IMR-90 (cell line): ENCODE results near the gene ZNF362. TPM values are rescaled to one million over a fixed set of nuclear protein-coding genes. Genes with fewer than 3 reads are reported as not detected.

Experiments
- ATAC-seq: fragments of 200-7000 bp; cut with Tn5 transposase; 2 replicates; pipeline ENCODE4 v1.9.1; 2020; ENCODE audit warnings: low read depth, mild to moderate bottlenecking, moderate library complexity
- BruUV-seq: library from RNA; stranded (reverse); fragments of 400-500 nt; replicated peaks from 2 replicates; lab custom pipeline; 2021; lab: Mats Ljungman, UMichigan
- CTCF ChIA-PET: fragments of 300-600 bp; formaldehyde crosslinking; extraction: SDS; loops from one replicate; lab custom pipeline; 2021; ENCODE audit warnings: antibody characterized with exemption; lab: Yijun Ruan, JAX
- POLR2A ChIA-PET: fragments of 300-600 bp; sonication (Branson Sonifier 250); formaldehyde crosslinking; loops from one replicate; lab custom pipeline; 2022; ENCODE audit warnings: antibody characterized with exemption; ENCODE audit not compliant: unreplicated experiment; lab: Charles Lee
- DNase-seq: peaks from one replicate; pipeline ENCODE4 v3.0.0; 2013
- H2AFZ ChIP-seq: replicated peaks from 2 replicates; pipeline ENCODE3; 2013; ENCODE audit warnings: low read length, mild to moderate bottlenecking; ENCODE audit not compliant: poor library complexity
- H2AK5ac ChIP-seq: 2 replicates; pipeline ENCODE4 v1.6.1; 2013; ENCODE audit warnings: low read depth, low read length, inconsistent platforms
- H2AK9ac ChIP-seq: replicated peaks from 2 replicates; pipeline ENCODE3; 2013; ENCODE audit warnings: mild to moderate bottlenecking, low read depth, low read length, moderate library complexity; ENCODE audit not compliant: poor library complexity
- H2BK120ac ChIP-seq: 2 replicates; pipeline ENCODE4 v1.6.1; 2013; ENCODE audit warnings: low read depth, low read length, inconsistent platforms
- H2BK15ac ChIP-seq: 3 replicates; pipeline ENCODE4 v1.6.1; 2013; ENCODE audit warnings: low read depth, low read length, inconsistent platforms
- H2BK20ac ChIP-seq: 2 replicates; pipeline ENCODE4 v1.6.1; 2013; ENCODE audit warnings: low read depth, mild to moderate bottlenecking, inconsistent platforms, low read length, moderate library complexity
- H2BK5ac ChIP-seq: 2 replicates; pipeline ENCODE4 v1.6.1; 2013; ENCODE audit warnings: mild to moderate bottlenecking, low read depth, low read length, inconsistent platforms; ENCODE audit not compliant: poor library complexity, severe bottlenecking
- H3K14ac ChIP-seq: replicated peaks from 2 replicates; pipeline ENCODE4 v1.6.1; 2013; ENCODE audit warnings: low read depth, low read length, inconsistent platforms
- H3K18ac ChIP-seq: 2 replicates; pipeline ENCODE4 v1.6.1; 2013; ENCODE audit warnings: low read depth, low read length, control low read depth
- H3K23ac ChIP-seq: 2 replicates; pipeline ENCODE4 v1.6.1; 2013; ENCODE audit warnings: low read depth, low read length, inconsistent platforms
- H3K27ac ChIP-seq: 2 replicates; pipeline ENCODE4 v1.5.1; 2013; ENCODE audit warnings: mild to moderate bottlenecking, control low read depth, low read length; ENCODE audit not compliant: insufficient read depth
- H3K27me3 ChIP-seq: 2 replicates; pipeline ENCODE4 v1.6.1; 2013; ENCODE audit warnings: low read length; ENCODE audit not compliant: control insufficient read depth, insufficient read depth
- H3K36me3 ChIP-seq: 2 replicates; pipeline ENCODE4 v1.6.1; 2013; ENCODE audit warnings: low read length, mixed read lengths; ENCODE audit not compliant: control insufficient read depth, insufficient read depth
- H3K4ac ChIP-seq: 2 replicates; pipeline ENCODE4 v1.6.1; 2013; ENCODE audit warnings: low read depth, low read length, inconsistent platforms
- H3K4me1 ChIP-seq: 2 replicates; pipeline ENCODE4 v1.6.1; 2013; ENCODE audit warnings: low read length, mixed read lengths; ENCODE audit not compliant: control insufficient read depth, insufficient read depth
- H3K4me2 ChIP-seq: 2 replicates; pipeline ENCODE4 v1.6.1; 2013; ENCODE audit warnings: low read depth, mild to moderate bottlenecking, control low read depth, low read length, moderate library complexity
- H3K4me3 ChIP-seq: 2 replicates; pipeline ENCODE4 v1.5.1; 2013; ENCODE audit warnings: low read depth, mild to moderate bottlenecking, control low read depth, low read length, moderate library complexity; ENCODE audit not compliant: insufficient read depth
- H3K56ac ChIP-seq: 2 replicates; pipeline ENCODE4 v1.6.1; 2013; ENCODE audit warnings: low read length, inconsistent platforms; ENCODE audit not compliant: insufficient read depth; ENCODE audit errors: extremely low read depth
- H3K79me1 ChIP-seq, 2 experiments: 2 replicates each; pipeline ENCODE4 v1.6.1; 2013; ENCODE audit warnings: low read length in 2 of 2, inconsistent platforms in 1 of 2, low read depth in 1 of 2
- H3K9ac ChIP-seq: 2 replicates; pipeline ENCODE4 v1.6.1; 2013; ENCODE audit warnings: low read depth, low read length, control low read depth
- H3K9me1 ChIP-seq: 2 replicates; pipeline ENCODE4 v1.6.1; 2013; ENCODE audit warnings: low read length, inconsistent platforms; ENCODE audit not compliant: insufficient read depth
- H3K9me3 ChIP-seq: 2 replicates; pipeline ENCODE4 v1.6.1; 2013; ENCODE audit warnings: low read length; ENCODE audit not compliant: control insufficient read depth, insufficient read depth
- H4K20me1 ChIP-seq: 2 replicates; pipeline ENCODE4 v1.6.1; 2013; ENCODE audit warnings: low read length, inconsistent platforms; ENCODE audit not compliant: insufficient read depth
- H4K5ac ChIP-seq: 2 replicates; pipeline ENCODE4 v1.6.1; 2013; ENCODE audit warnings: mild to moderate bottlenecking, low read depth, low read length, control low read depth
- H4K8ac ChIP-seq, 2 experiments: 2 replicates each; pipeline ENCODE4 v1.6.1; 2013; ENCODE audit warnings: low read depth in 2 of 2, low read length in 2 of 2, control low read depth in 1 of 2, inconsistent platforms in 1 of 2
- H4K91ac ChIP-seq: 2 replicates; pipeline ENCODE4 v1.6.1; 2013; ENCODE audit warnings: low read depth, low read length, inconsistent platforms; ENCODE audit not compliant: insufficient read depth
- CEBPB ChIP-seq: IDR thresholded peaks from 2 replicates; pipeline ENCODE4 v1.6.1; 2012; ENCODE audit warnings: low read depth, low read length, improper control_type of control experiment
- CHD1 ChIP-seq: IDR thresholded peaks from 2 replicates; pipeline ENCODE4 v1.6.1; 2012; ENCODE audit warnings: low read depth, low read length, improper control_type of control experiment
- ELK1 ChIP-seq: fragments of 150-350 bp; IDR thresholded peaks from 2 replicates; pipeline ENCODE4 v1.6.1; 2016; ENCODE audit warnings: low read depth, mild to moderate bottlenecking, low read length, moderate library complexity, borderline replicate concordance
- FOS ChIP-seq: fragments of 150-350 bp; IDR thresholded peaks from 2 replicates; pipeline ENCODE4 v1.6.1; 2016; ENCODE audit warnings: low read depth, low read length
- POLR2A ChIP-seq: IDR thresholded peaks from 2 replicates; pipeline ENCODE4 v1.6.1; 2012; ENCODE audit warnings: mild to moderate bottlenecking, low read depth, low read length
- RAD21 ChIP-seq: IDR thresholded peaks from 2 replicates; pipeline ENCODE4 v1.6.1; 2012; ENCODE audit warnings: low read length, improper control_type of control experiment
- RFX5 ChIP-seq: IDR thresholded peaks from 2 replicates; pipeline ENCODE4 v1.8.0; 2012; ENCODE audit warnings: low read depth, mild to moderate bottlenecking, low read length, moderate library complexity
- WGBS, 2 experiments: methylation state at CpG; one replicate each; pipeline versions ENCODE4 v1.1.5 to v1.1.7; 2013; ENCODE audit warnings: missing lambda C conversion rate in 2 of 2; ENCODE audit not compliant: insufficient read length in 1 of 2; ENCODE audit errors: extremely low coverage in 2 of 2; 5-methylcytosine and 5-hydroxymethylcytosine counted together
- dilution Hi-C: fragments of 300-500 bp; cut with HindIII; formaldehyde crosslinking; loops from one replicate; pipeline ENCODE4 v1.14.3; 2018; ENCODE audit warnings: low sequenced_read_pairs; ENCODE audit not compliant: unreplicated experiment
- in situ Hi-C: fragments of 300-500 bp; cut with MboI; formaldehyde crosslinking; loops from 3 replicates; pipeline ENCODE4 v1.14.3; 2019; ENCODE audit warnings: low sequenced_read_pairs, inconsistent platforms, mixed read lengths
- intact Hi-C: fragments of 100-400 bp; cut with micrococcal nuclease; formaldehyde crosslinking; loops from 2 replicates; pipeline ENCODE4 v1.10.0; 2022
- polyA plus RNA-seq, 3 experiments: library from polyadenylated mRNA; depleted of rRNA; stranded (reverse); fragments of >200 nt; gene quantifications; 2 replicates each; pipeline ENCODE4 v1.2.3, GENCODE V29; 2012; ENCODE audit warnings: low replicate concordance in 1 of 3
- total RNA-seq: library from RNA; depleted of rRNA; stranded (reverse); fragments of >200 nt; gene quantifications from 2 replicates; pipeline ENCODE4 v1.2.3, GENCODE V29; 2012

ZNF362 gene
- total and polyA plus RNA-seq, 2 of the 4 experiments (the other 2 are of a cell fraction) = 5.7 to 12.9 TPM

GRCh38 chr1:33348194-33348593 is 91.9 kb downstream of the ZNF362 start:
- intact Hi-C loops = loop anchor here (5.0 kb wide), 1 partner anchor 51 kb away; no protein-coding TSS in a partner anchor
- in situ Hi-C loops = no loop called here
- Histone ChIP-seq H3K4me2 (peak overlapping the region; percentile 95), H3K4me3 (peak overlapping the region; percentile 98), H2BK20ac (peak overlapping the region; percentile 6; the same call in 1 of the 2 replicates), H3K79me1 (peaks cover 6 to 33% of the 10 kb centered on the region in 2 experiments), H3K14ac (peak overlapping the region; percentile 99), H4K91ac (peak overlapping the region; percentile 98), H3K9me3 (no peaks in the 10 kb centered on the region), H2BK5ac (peak overlapping the region; percentile 99), H3K27ac (peak overlapping the region; percentile 95), H2BK15ac (peak overlapping the region; percentile 83; the same call in 1 of the 3 replicates), H2AK9ac (no peak overlapping the region), H3K4me1 (peaks cover 17% of the 10 kb centered on the region), H3K9ac (peak overlapping the region; percentile 100), H2AK5ac (peak overlapping the region; percentile 96), H3K9me1 (peaks cover 6% of the 10 kb centered on the region), H3K23ac (peak overlapping the region; percentile 100), H3K27me3 (no peaks in the 10 kb centered on the region), H4K8ac (peak overlapping the region; percentile 65 to 97), H2AFZ (no peak overlapping the region), H3K56ac (peak overlapping the region; percentile 95), H2BK120ac (peak overlapping the region; percentile 96), H3K4ac (peak overlapping the region; percentile 99), H3K36me3 (peaks cover 8% of the 10 kb centered on the region), H4K20me1 (peaks cover 41% of the 10 kb centered on the region), H3K18ac (peak overlapping the region; percentile 93; the same call in 1 of the 2 replicates), H4K5ac (peak overlapping the region; percentile 93; the same call in 1 of the 2 replicates)
- ChIA-PET CTCF (interaction anchor here (1.7 kb wide), 1 partner anchor 53 kb away, joined by 3 read pairs; no protein-coding TSS in a partner anchor), POLR2A (no interaction called here)
- dilution Hi-C loops = no loop called here
- BruUV-seq = no TSS peak
- no peak for ATAC-seq
- WGBS, 2 experiments = no CpG with 5 or more reads among the region's 2 CpGs
- TF ChIP-seq POLR2A (peak; percentile 21; the same call in 1 of the 2 replicates), CEBPB (no peak), ELK1 (no peak), RAD21 (no peak), RFX5 (no peak), FOS (no peak), CHD1 (no peak)
- DNase-seq = peak; percentile 52
